Measurements from ENCODE around the gene C1orf116.

GRCh38 chr1:207028884-207029650, 3.5 kb downstream of the C1orf116 start:
- TF ChIP-seq CTCF (IDR thresholded peaks at IDR 0.05) (no peak), EZH2phosphoT487 (IDR thresholded peaks at IDR 0.05) (no peak)

Measured in neural progenitor cell (in vitro differentiated cells).